Measurements from ENCODE around the gene PNMA3.
"Not testable (repeated sequence)": the region's sequence is repeated elsewhere in the genome, so short reads cannot be mapped to it uniquely, and the experiment has no call there.

The PNMA3 gene, protein sequence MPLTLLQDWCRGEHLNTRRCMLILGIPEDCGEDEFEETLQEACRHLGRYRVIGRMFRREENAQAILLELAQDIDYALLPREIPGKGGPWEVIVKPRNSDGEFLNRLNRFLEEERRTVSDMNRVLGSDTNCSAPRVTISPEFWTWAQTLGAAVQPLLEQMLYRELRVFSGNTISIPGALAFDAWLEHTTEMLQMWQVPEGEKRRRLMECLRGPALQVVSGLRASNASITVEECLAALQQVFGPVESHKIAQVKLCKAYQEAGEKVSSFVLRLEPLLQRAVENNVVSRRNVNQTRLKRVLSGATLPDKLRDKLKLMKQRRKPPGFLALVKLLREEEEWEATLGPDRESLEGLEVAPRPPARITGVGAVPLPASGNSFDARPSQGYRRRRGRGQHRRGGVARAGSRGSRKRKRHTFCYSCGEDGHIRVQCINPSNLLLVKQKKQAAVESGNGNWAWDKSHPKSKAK

DNA sequence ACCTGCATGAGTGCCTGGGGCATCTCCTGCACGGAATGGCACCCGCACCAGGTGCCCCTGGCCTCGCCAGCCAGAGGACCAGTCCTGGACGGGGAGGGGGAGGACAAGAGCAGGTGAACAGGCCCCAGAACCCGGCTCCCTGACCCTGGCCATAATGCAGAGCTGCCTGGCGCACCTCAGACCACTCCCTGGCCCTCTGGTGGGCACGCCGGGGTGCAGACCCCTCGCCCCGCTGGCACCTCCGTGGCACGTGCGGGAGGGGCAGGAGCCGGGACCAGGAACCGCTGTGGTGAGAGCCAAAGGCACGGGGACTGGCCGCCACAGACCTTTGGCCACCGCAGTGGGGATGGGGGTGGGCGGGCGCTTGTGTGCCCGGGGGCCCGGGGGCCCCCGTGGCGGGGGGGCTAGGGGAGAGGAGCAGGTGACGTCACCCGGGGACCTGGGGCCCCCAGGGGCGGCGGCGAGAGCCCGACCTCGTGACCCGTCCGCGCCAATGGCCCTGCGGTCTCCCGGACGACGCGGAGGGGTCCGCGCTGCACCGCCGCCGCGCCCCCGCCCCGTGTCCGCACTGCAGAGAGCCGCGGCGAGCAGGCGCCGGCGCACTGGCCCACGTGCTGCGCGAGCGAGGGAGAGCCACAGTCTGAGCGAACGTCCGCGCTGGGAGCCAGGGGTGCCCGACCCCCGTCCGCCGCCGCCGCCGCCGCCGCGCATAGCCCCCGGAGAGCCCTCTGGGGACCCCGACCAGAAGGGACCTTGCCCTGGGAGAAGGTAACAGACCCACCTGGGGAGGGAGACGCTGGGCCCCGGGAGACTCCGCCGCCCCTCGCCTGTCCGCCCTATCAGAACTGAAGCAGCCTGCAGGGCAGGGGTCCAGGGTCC, at the start of gene PNMA3:
PNMA3 (plus strand) TSS at position 600 of the 879 bp plus-strand sequence. CDS start 586 bp downstream, outside the sequence.
- Histone ChIP-seq H3K27me3 (ENCODE audit: control insufficient read depth in 5 of 5, insufficient read depth in 4 of 5, low read length in 5 of 5) (peaks cover 13 to 36% (median 26%) of the 10 kb centered on the region in 5 donors), H3K36me3 (ENCODE audit: control insufficient read depth in 5 of 5, insufficient read depth in 5 of 5, low read length in 5 of 5) (no peaks in the 10 kb centered on the region), H3K4me3 (ENCODE audit: low read depth in 1 of 5, low read length in 5 of 5) (no peak within 1 kb of the TSS), H3K27ac (ENCODE audit: low read depth, low read length) (no peak within 1 kb of the TSS), H3K9ac (ENCODE audit: low read length in 5 of 5) (no peak within 1 kb of the TSS), H3K9me3 (ENCODE audit: control insufficient read depth in 5 of 5, low read length in 5 of 5) (peaks cover 0 to 3% (median 0%) of the 10 kb centered on the region in 5 donors), H3K4me1 (ENCODE audit: control insufficient read depth in 5 of 5, insufficient read depth in 5 of 5, low read length in 5 of 5) (peaks cover 0 to 15% (median 4%) of the 10 kb centered on the region in 5 donors)

GRCh38 chrX:153017174-153017573, 39.1 kb upstream of the PNMA3 start:
- not testable (repeated sequence) for H3K27ac ChIP-seq (ENCODE audit: low read depth, low read length); H3K27me3 ChIP-seq (ENCODE audit: control insufficient read depth in 5 of 5, insufficient read depth in 4 of 5, low read length in 5 of 5); H3K4me3 ChIP-seq (ENCODE audit: low read depth in 1 of 5, low read length in 5 of 5); H3K4me1 ChIP-seq (ENCODE audit: control insufficient read depth in 5 of 5, insufficient read depth in 5 of 5, low read length in 5 of 5); H3K9ac ChIP-seq (ENCODE audit: low read length in 5 of 5); H3K9me3 ChIP-seq (ENCODE audit: control insufficient read depth in 5 of 5, low read length in 5 of 5); H3K36me3 ChIP-seq (ENCODE audit: control insufficient read depth in 5 of 5, insufficient read depth in 5 of 5, low read length in 5 of 5)

DNA sequence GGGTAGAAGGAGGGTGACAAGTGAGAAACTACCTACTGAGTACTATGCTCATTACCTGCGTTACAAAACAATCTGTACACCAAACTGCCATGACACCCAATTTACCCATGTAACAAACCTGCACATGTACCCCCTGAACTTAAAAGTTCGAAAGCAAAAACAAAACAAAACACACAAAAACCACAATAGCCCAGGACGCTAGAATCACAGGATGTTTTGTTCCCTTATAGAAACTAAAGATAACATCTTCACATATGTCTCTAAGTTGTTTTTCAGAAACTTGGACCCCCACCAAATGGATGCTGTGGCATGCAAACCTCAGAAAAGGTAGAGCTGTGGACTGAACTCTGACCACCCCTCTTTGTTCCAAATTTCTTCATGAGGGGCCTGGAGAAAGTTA, 37.1 kb upstream of the PNMA3 start:
- Histone ChIP-seq H3K4me3 (ENCODE audit: low read depth in 1 of 5, low read length in 5 of 5) (no peak overlapping the region), H3K9me3 (ENCODE audit: control insufficient read depth in 5 of 5, low read length in 5 of 5) (no peaks in the 10 kb centered on the region), H3K4me1 (ENCODE audit: control insufficient read depth in 5 of 5, insufficient read depth in 5 of 5, low read length in 5 of 5) (no peaks in the 10 kb centered on the region), H3K36me3 (ENCODE audit: control insufficient read depth in 5 of 5, insufficient read depth in 5 of 5, low read length in 5 of 5) (no peaks in the 10 kb centered on the region), H3K9ac (ENCODE audit: low read length in 5 of 5) (no peak overlapping the region), H3K27ac (ENCODE audit: low read depth, low read length) (no peak overlapping the region), H3K27me3 (ENCODE audit: control insufficient read depth in 5 of 5, insufficient read depth in 4 of 5, low read length in 5 of 5) (peaks cover 0 to 8% (median 6%) of the 10 kb centered on the region in 5 donors)

DNA sequence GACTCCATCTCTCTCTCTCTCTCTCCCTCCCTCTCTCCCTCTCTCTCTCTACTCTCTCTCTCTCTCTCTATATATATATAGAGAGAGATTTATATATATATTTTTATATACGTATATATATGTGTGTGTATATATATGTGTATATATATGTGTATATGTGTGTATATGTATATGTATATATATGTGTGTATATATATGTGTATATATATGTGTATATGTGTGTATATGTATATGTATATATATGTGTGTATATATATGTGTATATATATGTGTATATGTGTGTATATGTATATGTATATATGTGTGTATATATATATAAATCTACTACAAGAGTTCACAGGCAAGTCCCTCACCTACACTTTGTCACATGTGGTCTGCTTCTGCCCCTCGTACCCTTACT, 29.8 kb upstream of the PNMA3 start:
- H3K9ac ChIP-seq (ENCODE audit: low read length in 5 of 5); H3K36me3 ChIP-seq (ENCODE audit: control insufficient read depth in 5 of 5, insufficient read depth in 5 of 5, low read length in 5 of 5); H3K27ac ChIP-seq (ENCODE audit: low read depth, low read length); H3K4me1 ChIP-seq (ENCODE audit: control insufficient read depth in 5 of 5, insufficient read depth in 5 of 5, low read length in 5 of 5); H3K9me3 ChIP-seq (ENCODE audit: control insufficient read depth in 5 of 5, low read length in 5 of 5); H3K4me3 ChIP-seq (ENCODE audit: low read depth in 1 of 5, low read length in 5 of 5): not testable (repeated sequence)
- peaks cover 0 to 15% (median 9%) of the 10 kb centered on the region in 5 donors for H3K27me3 ChIP-seq (ENCODE audit: control insufficient read depth in 5 of 5, insufficient read depth in 4 of 5, low read length in 5 of 5)

- peaks cover 0 to 15% (median 9%) of the 10 kb centered on the region in 5 donors for H3K27me3 ChIP-seq (ENCODE audit: control insufficient read depth in 5 of 5, insufficient read depth in 4 of 5, low read length in 5 of 5)
- H3K36me3 ChIP-seq (ENCODE audit: control insufficient read depth in 5 of 5, insufficient read depth in 5 of 5, low read length in 5 of 5); H3K4me1 ChIP-seq (ENCODE audit: control insufficient read depth in 5 of 5, insufficient read depth in 5 of 5, low read length in 5 of 5); H3K27ac ChIP-seq (ENCODE audit: low read depth, low read length); H3K9me3 ChIP-seq (ENCODE audit: control insufficient read depth in 5 of 5, low read length in 5 of 5); H3K9ac ChIP-seq (ENCODE audit: low read length in 5 of 5); H3K4me3 ChIP-seq (ENCODE audit: low read depth in 1 of 5, low read length in 5 of 5): not testable (repeated sequence)
These were observed 27.8 kb upstream of the PNMA3 start for GRCh38 chrX:153028487-153028886.

GRCh38 chrX:153029162-153029561, 27.1 kb upstream of the PNMA3 start:
- Histone ChIP-seq H3K4me1 (ENCODE audit: control insufficient read depth in 5 of 5, insufficient read depth in 5 of 5, low read length in 5 of 5) (peaks cover 0 to 9% (median 7%) of the 10 kb centered on the region in 5 donors), H3K27ac (ENCODE audit: low read depth, low read length) (no peak overlapping the region), H3K9me3 (ENCODE audit: control insufficient read depth in 5 of 5, low read length in 5 of 5) (peaks cover 0 to 2% (median 0%) of the 10 kb centered on the region in 5 donors), H3K4me3 (ENCODE audit: low read depth in 1 of 5, low read length in 5 of 5) (no peak overlapping the region), H3K27me3 (ENCODE audit: control insufficient read depth in 5 of 5, insufficient read depth in 4 of 5, low read length in 5 of 5) (peaks cover 0 to 15% (median 9%) of the 10 kb centered on the region in 5 donors), H3K9ac (ENCODE audit: low read length in 5 of 5) (no peak overlapping the region), H3K36me3 (ENCODE audit: control insufficient read depth in 5 of 5, insufficient read depth in 5 of 5, low read length in 5 of 5) (no peaks in the 10 kb centered on the region)

- Histone ChIP-seq H3K27me3 (ENCODE audit: control insufficient read depth in 5 of 5, insufficient read depth in 4 of 5, low read length in 5 of 5) (peaks cover 0 to 15% (median 9%) of the 10 kb centered on the region in 5 donors), H3K4me1 (ENCODE audit: control insufficient read depth in 5 of 5, insufficient read depth in 5 of 5, low read length in 5 of 5) (peaks cover 0 to 9% (median 7%) of the 10 kb centered on the region in 5 donors), H3K4me3 (ENCODE audit: low read depth in 1 of 5, low read length in 5 of 5) (no peak overlapping the region), H3K9me3 (ENCODE audit: control insufficient read depth in 5 of 5, low read length in 5 of 5) (peaks cover 0 to 2% (median 0%) of the 10 kb centered on the region in 5 donors), H3K36me3 (ENCODE audit: control insufficient read depth in 5 of 5, insufficient read depth in 5 of 5, low read length in 5 of 5) (no peaks in the 10 kb centered on the region), H3K9ac (ENCODE audit: low read length in 5 of 5) (no peak overlapping the region), H3K27ac (ENCODE audit: low read depth, low read length) (no peak overlapping the region)
These were observed 26.4 kb upstream of the PNMA3 start for GRCh38 chrX:153029875-153030274.

DNA sequence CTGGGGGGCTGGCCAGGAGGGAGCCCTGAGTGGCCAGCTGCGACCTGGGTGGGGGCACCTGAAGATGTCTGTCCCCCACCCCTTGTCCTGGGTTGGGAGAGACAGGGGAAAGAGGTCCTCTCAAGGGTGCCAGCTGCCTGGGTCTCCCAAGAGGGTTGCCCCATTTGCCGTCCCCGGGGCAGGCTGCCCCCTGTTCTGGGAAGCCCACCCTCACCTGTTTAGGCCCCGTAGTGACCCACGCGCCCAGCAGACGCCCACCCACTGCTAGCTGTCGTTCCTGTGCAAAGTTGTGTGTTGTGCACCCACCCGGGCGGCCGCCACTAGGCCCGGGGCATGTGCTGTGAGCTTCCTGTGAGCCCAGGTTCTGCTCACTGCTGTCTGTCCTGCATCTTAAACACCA, 25.5 kb upstream of the PNMA3 start:
- Histone ChIP-seq H3K27ac (ENCODE audit: low read depth, low read length) (no peak overlapping the region), H3K4me3 (ENCODE audit: low read depth in 1 of 5, low read length in 5 of 5) (no peak overlapping the region), H3K4me1 (ENCODE audit: control insufficient read depth in 5 of 5, insufficient read depth in 5 of 5, low read length in 5 of 5) (peaks cover 0 to 9% (median 7%) of the 10 kb centered on the region in 5 donors), H3K36me3 (ENCODE audit: control insufficient read depth in 5 of 5, insufficient read depth in 5 of 5, low read length in 5 of 5) (no peaks in the 10 kb centered on the region), H3K27me3 (ENCODE audit: control insufficient read depth in 5 of 5, insufficient read depth in 4 of 5, low read length in 5 of 5) (peaks cover 0 to 15% (median 9%) of the 10 kb centered on the region in 5 donors), H3K9me3 (ENCODE audit: control insufficient read depth in 5 of 5, low read length in 5 of 5) (peaks cover 0 to 2% (median 0%) of the 10 kb centered on the region in 5 donors), H3K9ac (ENCODE audit: low read length in 5 of 5) (no peak overlapping the region)

GRCh38 chrX:153032397-153033118, 23.7 kb upstream of the PNMA3 start:
- H3K27me3 ChIP-seq (ENCODE audit: control insufficient read depth in 5 of 5, insufficient read depth in 4 of 5, low read length in 5 of 5): peaks cover 0 to 25% (median 16%) of the 10 kb centered on the region in 5 donors
- peak overlapping the region in 2 of 5 donors; percentile 12 to 30 for H3K9ac ChIP-seq (ENCODE audit: low read length in 5 of 5)
- H3K27ac ChIP-seq (ENCODE audit: low read depth, low read length): no peak overlapping the region
- peaks cover 0 to 2% (median 0%) of the 10 kb centered on the region in 5 donors for H3K9me3 ChIP-seq (ENCODE audit: control insufficient read depth in 5 of 5, low read length in 5 of 5)
- peak overlapping the region; percentile 19 to 62 (median 52) for H3K4me3 ChIP-seq (ENCODE audit: low read depth in 1 of 5, low read length in 5 of 5)
- H3K4me1 ChIP-seq (ENCODE audit: control insufficient read depth in 5 of 5, insufficient read depth in 5 of 5, low read length in 5 of 5): peaks cover 0 to 9% (median 7%) of the 10 kb centered on the region in 5 donors
- no peaks in the 10 kb centered on the region for H3K36me3 ChIP-seq (ENCODE audit: control insufficient read depth in 5 of 5, insufficient read depth in 5 of 5, low read length in 5 of 5)
